ENCODE measurements around the gene VPS8.

DNA sequence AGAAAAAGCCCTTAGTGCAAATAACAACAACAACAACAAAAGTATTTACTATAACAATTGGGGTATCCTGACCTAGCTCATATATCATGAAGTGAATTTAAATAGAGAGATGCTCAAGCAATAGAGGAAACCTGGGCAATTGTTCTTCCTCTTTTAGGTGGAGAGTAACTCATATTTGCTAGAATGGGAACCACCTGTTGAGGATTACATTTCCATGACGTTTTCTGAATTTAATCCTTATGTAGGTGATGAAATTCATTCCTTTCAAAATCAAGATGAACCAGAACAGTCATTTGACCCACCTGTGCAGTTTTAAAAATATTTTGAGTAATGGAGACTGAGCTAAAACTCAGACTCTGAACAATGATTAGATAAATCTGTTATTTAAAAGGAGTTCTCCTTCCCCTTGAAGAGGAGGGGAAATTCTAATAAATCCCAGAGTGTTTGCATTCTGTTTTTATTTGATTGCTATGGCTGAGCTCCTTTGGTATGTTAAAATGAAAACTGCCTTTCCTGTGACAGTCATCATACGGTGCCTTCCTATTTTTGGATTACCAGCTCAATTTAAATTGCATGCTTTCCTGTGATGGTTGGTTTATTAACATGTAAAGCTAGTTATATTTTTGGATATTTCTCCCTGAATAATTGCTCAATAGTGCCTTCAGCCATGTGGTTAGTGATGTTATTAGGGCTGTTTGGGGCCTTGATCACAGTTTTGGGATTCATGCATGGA is 24.3 kb downstream of the VPS8 start:
- no peak for TF ChIP-seq EZH2 (IDR thresholded peaks at IDR 0.05; ENCODE audit: low read length, missing control alignments)
- TF ChIP-seq, protein P1, sequence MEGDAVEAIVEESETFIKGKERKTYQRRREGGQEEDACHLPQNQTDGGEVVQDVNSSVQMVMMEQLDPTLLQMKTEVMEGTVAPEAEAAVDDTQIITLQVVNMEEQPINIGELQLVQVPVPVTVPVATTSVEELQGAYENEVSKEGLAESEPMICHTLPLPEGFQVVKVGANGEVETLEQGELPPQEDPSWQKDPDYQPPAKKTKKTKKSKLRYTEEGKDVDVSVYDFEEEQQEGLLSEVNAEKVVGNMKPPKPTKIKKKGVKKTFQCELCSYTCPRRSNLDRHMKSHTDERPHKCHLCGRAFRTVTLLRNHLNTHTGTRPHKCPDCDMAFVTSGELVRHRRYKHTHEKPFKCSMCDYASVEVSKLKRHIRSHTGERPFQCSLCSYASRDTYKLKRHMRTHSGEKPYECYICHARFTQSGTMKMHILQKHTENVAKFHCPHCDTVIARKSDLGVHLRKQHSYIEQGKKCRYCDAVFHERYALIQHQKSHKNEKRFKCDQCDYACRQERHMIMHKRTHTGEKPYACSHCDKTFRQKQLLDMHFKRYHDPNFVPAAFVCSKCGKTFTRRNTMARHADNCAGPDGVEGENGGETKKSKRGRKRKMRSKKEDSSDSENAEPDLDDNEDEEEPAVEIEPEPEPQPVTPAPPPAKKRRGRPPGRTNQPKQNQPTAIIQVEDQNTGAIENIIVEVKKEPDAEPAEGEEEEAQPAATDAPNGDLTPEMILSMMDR (conservative IDR thresholded peaks at IDR 0.05 in 1 of 2, IDR thresholded peaks at IDR 0.05 in 1 of 2; ENCODE audit: low read depth in 1 of 2, low read length in 2 of 2) = no peak
